ENCODE results near the gene CNTN2.

- TF ChIP-seq CTCF (IDR thresholded peaks at IDR 0.05; ENCODE audit: borderline replicate concordance, extremely low read depth, low read length, poor library complexity, severe bottlenecking): no peak
- TF ChIP-seq EZH2 (IDR thresholded peaks at IDR 0.05; ENCODE audit: borderline replicate concordance, low read depth, low read length, severe bottlenecking): no peak
These were observed 26.5 kb downstream of the CNTN2 start for GRCh38 chr1:205069371-205070125.
